ENCODE data around the gene TRIM61. TPM values are rescaled to one million over a fixed set of nuclear protein-coding genes. Genes with fewer than 3 reads are reported as not detected.

TRIM61 gene
- total RNA-seq: 2.7 and 4.2 TPM in 2 replicates

GRCh38 chr4:164977243-164978164, at the start of gene TRIM61:
Gene TRIM61 (minus strand): TSS chr4:164977657. CDS start chr4:164970002, 7,655 bp downstream.

Small RNAs within 50 kb of the gene (small RNA-seq; reads per million reads assigned to genes)
- gene AC106872.12 (ENCODE audit: low replicate concordance): not detected

Other genes with a start within 250 kb of the TRIM61 start
- gene SMIM31, start 223.5 kb downstream of the TRIM61 start, total RNA-seq: not detected in 2 replicates
- gene APELA, start 100.5 kb downstream of the TRIM61 start, total RNA-seq: not detected in 2 replicates
- gene TRIM60, start 54.3 kb upstream of the TRIM61 start, total RNA-seq: 0.88 and 1.1 TPM in 2 replicates
- gene TRIM75, start 76.2 kb upstream of the TRIM61 start, total RNA-seq: under 0.01 and 0.43 TPM in 2 replicates
- 12.0 and 15.1 TPM in 2 replicates for gene TMEM192, start 135.2 kb upstream of the TRIM61 start, total RNA-seq
- gene KLHL2, start 229.9 kb upstream of the TRIM61 start, total RNA-seq: 18.3 and 20.1 TPM in 2 replicates